Measurements from ENCODE around the gene PEAK3.

The PEAK3 gene

GRCh38 chr19:2227415-2228156, 54.4 kb downstream of the PEAK3 start:
- Mint-ChIP-seq H3K9me3 (no peaks in the 10 kb centered on the region), H3K27ac (no peak overlapping the region), H3K36me3 (ENCODE audit: low read depth) (peaks cover 14% of the 10 kb centered on the region), H3K27me3 (ENCODE audit: low read depth) (no peaks in the 10 kb centered on the region), H3K4me3 (no peak overlapping the region), H3K4me1 (ENCODE audit: low read depth) (no peaks in the 10 kb centered on the region)

DNA sequence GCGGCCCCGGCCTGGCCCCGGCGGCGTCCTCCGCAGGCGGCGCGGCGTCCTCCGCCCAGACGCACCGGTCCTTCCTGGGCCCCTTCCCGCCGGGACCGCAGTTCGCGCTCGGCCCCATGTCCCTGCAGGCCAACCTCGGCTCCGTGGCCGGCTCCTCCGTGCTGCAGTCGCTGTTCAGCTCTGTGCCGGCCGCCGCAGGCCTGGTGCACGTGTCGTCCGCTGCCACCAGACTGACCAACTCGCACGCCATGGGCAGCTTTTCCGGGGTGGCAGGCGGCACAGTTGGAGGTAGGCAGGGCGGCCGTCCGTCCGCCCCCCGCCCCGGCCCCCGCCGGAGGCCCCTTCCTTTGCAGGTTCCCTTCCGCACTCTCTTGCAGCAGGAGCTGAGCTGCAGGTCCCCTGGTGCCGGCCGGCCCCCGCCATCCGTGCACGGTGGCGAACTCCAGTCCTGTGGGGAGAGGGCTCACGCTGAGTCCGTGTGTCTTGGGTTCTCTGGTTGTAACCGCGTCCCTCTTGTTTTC, 55.1 kb downstream of the PEAK3 start:
- H3K36me3 Mint-ChIP-seq (ENCODE audit: low read depth), result peaks cover 14% of the 10 kb centered on the region
- no peaks in the 10 kb centered on the region for H3K27me3 Mint-ChIP-seq (ENCODE audit: low read depth)
- no peak overlapping the region for H3K27ac Mint-ChIP-seq
- H3K9me3 Mint-ChIP-seq, result no peaks in the 10 kb centered on the region
- no peak overlapping the region for H3K4me3 Mint-ChIP-seq
- H3K4me1 Mint-ChIP-seq (ENCODE audit: low read depth), result no peaks in the 10 kb centered on the region

DNA sequence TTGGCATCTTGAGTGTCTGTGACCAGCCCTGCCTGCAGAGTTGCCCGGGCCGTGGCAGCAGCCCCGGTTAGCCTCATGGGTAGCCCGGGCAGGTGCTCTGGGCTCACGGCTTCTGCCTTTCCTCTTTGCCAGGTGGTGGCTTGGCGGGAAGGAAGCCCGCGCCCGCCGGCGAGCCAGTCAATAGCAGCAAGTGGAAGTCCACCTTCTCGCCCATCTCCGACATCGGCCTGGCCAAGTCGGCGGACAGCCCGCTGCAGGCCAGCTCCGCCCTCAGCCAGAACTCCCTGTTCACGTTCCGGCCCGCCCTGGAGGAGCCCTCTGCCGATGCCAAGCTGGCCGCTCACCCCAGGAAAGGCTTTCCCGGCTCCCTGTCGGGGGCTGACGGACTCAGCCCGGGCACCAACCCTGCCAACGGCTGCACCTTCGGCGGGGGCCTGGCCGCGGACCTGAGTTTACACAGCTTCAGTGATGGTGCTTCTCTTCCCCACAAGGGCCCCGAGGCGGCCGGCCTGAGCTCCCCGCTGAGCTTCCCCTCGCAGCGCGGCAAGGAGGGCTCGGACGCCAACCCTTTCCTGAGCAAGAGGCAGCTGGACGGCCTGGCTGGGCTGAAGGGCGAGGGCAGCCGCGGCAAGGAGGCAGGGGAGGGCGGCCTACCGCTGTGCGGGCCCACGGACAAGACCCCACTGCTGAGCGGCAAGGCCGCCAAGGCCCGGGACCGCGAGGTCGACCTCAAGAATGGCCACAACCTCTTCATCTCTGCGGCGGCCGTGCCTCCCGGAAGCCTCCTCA, 55.7 kb downstream of the PEAK3 start:
- peaks cover 14% of the 10 kb centered on the region for H3K36me3 Mint-ChIP-seq (ENCODE audit: low read depth)
- H3K4me1 Mint-ChIP-seq (ENCODE audit: low read depth), result no peaks in the 10 kb centered on the region
- H3K27ac Mint-ChIP-seq, result no peak overlapping the region
- H3K9me3 Mint-ChIP-seq, result no peaks in the 10 kb centered on the region
- H3K27me3 Mint-ChIP-seq (ENCODE audit: low read depth), result no peaks in the 10 kb centered on the region
- no peak overlapping the region for H3K4me3 Mint-ChIP-seq

DNA sequence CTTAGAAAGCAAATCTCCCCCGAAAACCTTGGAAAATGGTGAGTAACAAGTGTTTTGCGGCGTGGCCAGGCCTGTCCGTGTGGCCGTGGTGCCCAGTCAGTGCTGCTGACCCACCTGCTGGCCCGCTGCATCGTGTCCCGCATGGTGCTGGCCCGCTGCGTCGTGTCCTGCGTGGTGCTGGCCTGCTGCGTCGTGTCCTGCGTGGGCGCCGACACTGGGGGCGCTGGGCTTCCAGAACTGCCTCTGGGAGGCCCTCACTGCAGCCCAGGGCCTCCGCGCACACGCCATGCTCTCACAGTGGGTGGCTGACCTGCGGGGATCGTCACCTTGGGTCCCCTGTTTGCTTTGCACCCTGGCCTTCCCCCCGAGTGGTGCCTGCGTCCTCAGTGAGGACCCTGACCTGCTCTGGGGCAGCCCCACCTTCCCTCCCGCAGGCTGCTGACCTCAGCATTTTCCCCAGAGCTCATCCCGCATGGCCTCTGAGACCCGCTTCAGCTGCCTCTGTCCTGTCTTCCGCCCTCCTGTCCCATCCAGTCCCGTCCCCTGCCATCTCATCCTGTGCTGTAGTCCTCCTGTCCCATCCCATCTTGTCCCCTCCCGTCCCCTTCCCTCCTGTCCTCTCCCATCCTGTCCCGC, 56.4 kb downstream of the PEAK3 start:
- Mint-ChIP-seq H3K4me3 (no peak overlapping the region), H3K27me3 (ENCODE audit: low read depth) (no peaks in the 10 kb centered on the region), H3K4me1 (ENCODE audit: low read depth) (no peaks in the 10 kb centered on the region), H3K9me3 (no peaks in the 10 kb centered on the region), H3K27ac (no peak overlapping the region), H3K36me3 (ENCODE audit: low read depth) (peaks cover 14% of the 10 kb centered on the region)

DNA sequence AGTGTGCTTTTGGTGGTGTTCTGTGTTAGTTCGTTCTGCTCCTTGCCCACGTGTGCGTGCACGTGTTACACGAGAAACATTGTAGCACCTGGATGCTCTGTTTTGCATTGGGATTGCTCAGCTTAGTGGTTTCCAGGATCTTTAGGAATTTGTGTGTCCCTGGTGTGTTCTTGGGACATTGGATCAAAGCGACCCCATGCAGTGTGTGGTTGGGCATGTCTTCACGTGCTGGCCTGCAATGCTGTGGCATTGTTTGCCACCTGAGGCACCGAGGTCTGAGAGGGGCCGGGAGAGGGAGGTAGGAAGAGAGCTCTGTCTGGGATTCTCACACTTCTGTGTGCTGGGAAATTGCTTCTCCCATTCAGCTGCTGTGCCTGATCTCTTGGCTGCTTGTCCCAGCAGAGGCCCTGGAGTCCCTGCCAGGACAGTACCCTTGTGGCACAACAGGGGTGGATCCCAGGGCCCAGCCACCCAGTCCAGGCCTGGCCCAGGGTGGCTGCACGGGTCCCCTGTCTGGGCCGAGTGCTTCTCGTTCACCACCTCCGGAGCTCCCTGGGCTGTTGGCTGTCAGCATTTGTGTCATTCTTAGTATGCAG, 57.1 kb downstream of the PEAK3 start:
- H3K27ac Mint-ChIP-seq, result no peak overlapping the region
- H3K9me3 Mint-ChIP-seq, result no peaks in the 10 kb centered on the region
- no peaks in the 10 kb centered on the region for H3K27me3 Mint-ChIP-seq (ENCODE audit: low read depth)
- H3K4me1 Mint-ChIP-seq (ENCODE audit: low read depth), result no peaks in the 10 kb centered on the region
- H3K36me3 Mint-ChIP-seq (ENCODE audit: low read depth), result peaks cover 11% of the 10 kb centered on the region
- no peak overlapping the region for H3K4me3 Mint-ChIP-seq

Data from T-helper 1 cell treated with Interleukin-12 subunit alpha and Interleukin-12 subunit beta and Interleukin-4 antibody, amounts not matched to agents 30 μg/mL and 1 μg/mL, for 36 hours (primary cell).